Astrocyte (in vitro differentiated cells and primary cell): ENCODE results near the gene PRAMEF1. TPM values are rescaled to one million over a fixed set of nuclear protein-coding genes. Genes with fewer than 3 reads are reported as not detected.
"Not testable (repeated sequence)": the region's sequence is repeated elsewhere in the genome, so short reads cannot be mapped to it uniquely, and the experiment has no call there.

Experiments used
- DNase-seq: peaks from one replicate; pipeline ENCODE4 v3.0.0-alpha.2; 2010; ENCODE audit warnings: low read depth
- FAIRE-seq: peaks from 2 replicates; lab custom pipeline; 2011; peaks lifted over from hg19 to GRCh38; lab: Jason Lieb, UNC
- H2AFZ ChIP-seq: 2 replicates; pipeline ENCODE4 v1.6.0; 2012; ENCODE audit warnings: low read depth, low read length, inconsistent platforms
- H3K27ac ChIP-seq: 2 replicates; pipeline ENCODE4 v1.5.1; 2011; ENCODE audit warnings: low read depth, low read length, inconsistent platforms
- H3K27me3 ChIP-seq: 2 replicates; pipeline ENCODE4 v1.6.0; 2011; ENCODE audit warnings: low read length, inconsistent platforms; ENCODE audit not compliant: insufficient read depth
- H3K36me3 ChIP-seq: 2 replicates; pipeline ENCODE4 v1.5.1; 2011; ENCODE audit warnings: low read length, inconsistent platforms; ENCODE audit not compliant: insufficient read depth
- H3K4me1 ChIP-seq: 2 replicates; pipeline ENCODE4 v1.5.1; 2011; ENCODE audit warnings: low read length, inconsistent platforms; ENCODE audit not compliant: insufficient read depth
- H3K4me2 ChIP-seq: 2 replicates; pipeline ENCODE4 v1.6.0; 2012; ENCODE audit warnings: low read length, inconsistent platforms
- H3K4me3 ChIP-seq: 2 replicates; pipeline ENCODE4 v1.5.1; 2011; ENCODE audit warnings: low read depth, mild to moderate bottlenecking, low read length, inconsistent platforms; ENCODE audit not compliant: insufficient read depth
- H3K79me2 ChIP-seq: 2 replicates; pipeline ENCODE4 v1.6.0; 2012; ENCODE audit warnings: mild to moderate bottlenecking, low read length, inconsistent platforms; ENCODE audit not compliant: insufficient read depth
- H3K9ac ChIP-seq: 2 replicates; pipeline ENCODE4 v1.6.0; 2012; ENCODE audit warnings: mild to moderate bottlenecking, low read length, inconsistent platforms
- H3K9me3 ChIP-seq: 2 replicates; pipeline ENCODE4 v1.5.1; 2012; ENCODE audit warnings: low read depth, mild to moderate bottlenecking, low read length, inconsistent platforms; ENCODE audit not compliant: insufficient read depth
- H4K20me1 ChIP-seq: 2 replicates; pipeline ENCODE4 v1.6.0; 2012; ENCODE audit warnings: low read length, inconsistent platforms; ENCODE audit not compliant: insufficient read depth
- H3K27ac Mint-ChIP-seq: one replicate; pipeline ENCODE4 v1.8.0; 2021; ENCODE audit warnings: mild to moderate bottlenecking, mixed read lengths; ENCODE audit not compliant: unreplicated experiment
- H3K27me3 Mint-ChIP-seq: one replicate; pipeline ENCODE4 v1.8.0; 2021; ENCODE audit warnings: low read depth, mixed read lengths; ENCODE audit not compliant: unreplicated experiment
- H3K36me3 Mint-ChIP-seq: one replicate; pipeline ENCODE4 v1.8.0; 2021; ENCODE audit warnings: low read depth, mixed read lengths; ENCODE audit not compliant: unreplicated experiment
- H3K4me1 Mint-ChIP-seq: one replicate; pipeline ENCODE4 v1.8.0; 2021; ENCODE audit warnings: low read depth, mixed read lengths; ENCODE audit not compliant: unreplicated experiment
- H3K4me3 Mint-ChIP-seq: one replicate; pipeline ENCODE4 v1.8.0; 2021; ENCODE audit warnings: mild to moderate bottlenecking, moderate library complexity, mixed read lengths; ENCODE audit not compliant: unreplicated experiment
- H3K9me3 Mint-ChIP-seq: one replicate; pipeline ENCODE4 v1.8.0; 2021; ENCODE audit warnings: mild to moderate bottlenecking, mixed read lengths; ENCODE audit not compliant: unreplicated experiment
- CTCF ChIP-seq: IDR thresholded peaks from 2 replicates; pipeline ENCODE4 v1.5.1; 2011; ENCODE audit warnings: low read depth, mild to moderate bottlenecking, inconsistent platforms, low read length, moderate library complexity; ENCODE audit not compliant: insufficient read depth
- EZH2 ChIP-seq: IDR thresholded peaks from 2 replicates; pipeline ENCODE4 v1.6.1; 2012; ENCODE audit warnings: mild to moderate bottlenecking, low read length, inconsistent platforms; ENCODE audit not compliant: insufficient read depth
- total RNA-seq: library from RNA; stranded (reverse); gene quantifications from 2 replicates; pipeline ENCODE4 v1.2.1, GENCODE V29; 2021

Gene PRAMEF1
- total RNA-seq, 1 donor from 2014 or later: not detected

GRCh38 chr1:12810691-12811408, 19.7 kb downstream of the PRAMEF1 start:
- Histone ChIP-seq H3K36me3 (no peaks in the 10 kb centered on the region), H2AFZ (peak overlapping the region; percentile 17), H3K9me3 (no peaks in the 10 kb centered on the region), H3K79me2 (no peaks in the 10 kb centered on the region), H3K27ac (no peak overlapping the region), H3K9ac (no peak overlapping the region), H4K20me1 (no peaks in the 10 kb centered on the region), H3K4me1 (no peaks in the 10 kb centered on the region), H3K4me3 (no peak overlapping the region), H3K4me2 (peak overlapping the region; percentile 46), H3K27me3 (no peaks in the 10 kb centered on the region)
- Mint-ChIP-seq H3K4me1 (peaks cover 4% of the 10 kb centered on the region), H3K36me3 (no peaks in the 10 kb centered on the region), H3K9me3 (peaks cover 5% of the 10 kb centered on the region), H3K4me3 (no peak overlapping the region), H3K27me3 (peaks cover 3% of the 10 kb centered on the region), H3K27ac (no peak overlapping the region)
- FAIRE-seq: no peak
- DNase-seq: peak; percentile 4
- no peak for TF ChIP-seq CTCF
- no peak for TF ChIP-seq EZH2

- Histone ChIP-seq H3K79me2 (no peaks in the 10 kb centered on the region), H3K36me3 (no peaks in the 10 kb centered on the region), H3K27ac (no peak overlapping the region), H3K9ac (no peak overlapping the region), H3K4me3 (no peak overlapping the region), H2AFZ (no peak overlapping the region), H3K4me2 (peak overlapping the region; percentile 46), H4K20me1 (no peaks in the 10 kb centered on the region), H3K4me1 (no peaks in the 10 kb centered on the region), H3K27me3 (no peaks in the 10 kb centered on the region), H3K9me3 (no peaks in the 10 kb centered on the region)
- Mint-ChIP-seq H3K27me3 (peaks cover 3% of the 10 kb centered on the region), H3K27ac (no peak overlapping the region), H3K4me1 (peaks cover 4% of the 10 kb centered on the region), H3K9me3 (peaks cover 5% of the 10 kb centered on the region), H3K36me3 (no peaks in the 10 kb centered on the region), H3K4me3 (no peak overlapping the region)
- FAIRE-seq: no peak
- TF ChIP-seq EZH2 (no peak), CTCF (no peak)
- DNase-seq: no peak
These were observed 20.2 kb downstream of the PRAMEF1 start for GRCh38 chr1:12811409-12811784.

GRCh38 chr1:12819061-12819460, 27.9 kb downstream of the PRAMEF1 start:
- FAIRE-seq, H3K4me1 ChIP-seq, H3K9ac ChIP-seq, H3K27me3 Mint-ChIP-seq, H3K4me1 Mint-ChIP-seq, H3K4me3 Mint-ChIP-seq, H3K27me3 ChIP-seq, H3K9me3 ChIP-seq, H3K27ac Mint-ChIP-seq, DNase-seq, H3K9me3 Mint-ChIP-seq, H3K4me3 ChIP-seq, H3K36me3 ChIP-seq, H3K4me2 ChIP-seq, H3K27ac ChIP-seq, H3K79me2 ChIP-seq, H4K20me1 ChIP-seq, H2AFZ ChIP-seq, H3K36me3 Mint-ChIP-seq: not testable (repeated sequence)

GRCh38 chr1:12831310-12831709, 40.1 kb downstream of the PRAMEF1 start, which contains the start of gene PRAMEF11:
Gene PRAMEF11 (minus strand): TSS chr1:12831410. CDS start chr1:12828789, 2,621 bp downstream.
- not testable (repeated sequence) for FAIRE-seq

GRCh38 chr1:12833251-12833650, 42.1 kb downstream of the PRAMEF1 start:
- H4K20me1 ChIP-seq, H3K9ac ChIP-seq, H3K9me3 ChIP-seq, H3K36me3 Mint-ChIP-seq, H3K4me2 ChIP-seq, H3K4me3 Mint-ChIP-seq, H3K27me3 Mint-ChIP-seq, DNase-seq, H3K79me2 ChIP-seq, H3K36me3 ChIP-seq, H3K4me1 Mint-ChIP-seq, H3K27me3 ChIP-seq, H3K4me3 ChIP-seq, H3K27ac Mint-ChIP-seq, H3K27ac ChIP-seq, H2AFZ ChIP-seq, H3K4me1 ChIP-seq, H3K9me3 Mint-ChIP-seq, FAIRE-seq: not testable (repeated sequence)

More at GRCh38 chr1:12831310-12831709, 40.1 kb downstream of the PRAMEF1 start, which contains the start of gene PRAMEF11:
- H3K27ac ChIP-seq, H3K36me3 ChIP-seq, DNase-seq, H3K4me3 ChIP-seq, H3K27ac Mint-ChIP-seq, H3K4me1 ChIP-seq, H3K4me1 Mint-ChIP-seq, H3K27me3 ChIP-seq, H3K36me3 Mint-ChIP-seq, H3K9ac ChIP-seq, H3K27me3 Mint-ChIP-seq, H2AFZ ChIP-seq, H3K4me2 ChIP-seq, H4K20me1 ChIP-seq, H3K79me2 ChIP-seq, H3K9me3 Mint-ChIP-seq, H3K9me3 ChIP-seq, H3K4me3 Mint-ChIP-seq: not testable (repeated sequence)
